ENCODE results near the gene PTPRN2.

DNA sequence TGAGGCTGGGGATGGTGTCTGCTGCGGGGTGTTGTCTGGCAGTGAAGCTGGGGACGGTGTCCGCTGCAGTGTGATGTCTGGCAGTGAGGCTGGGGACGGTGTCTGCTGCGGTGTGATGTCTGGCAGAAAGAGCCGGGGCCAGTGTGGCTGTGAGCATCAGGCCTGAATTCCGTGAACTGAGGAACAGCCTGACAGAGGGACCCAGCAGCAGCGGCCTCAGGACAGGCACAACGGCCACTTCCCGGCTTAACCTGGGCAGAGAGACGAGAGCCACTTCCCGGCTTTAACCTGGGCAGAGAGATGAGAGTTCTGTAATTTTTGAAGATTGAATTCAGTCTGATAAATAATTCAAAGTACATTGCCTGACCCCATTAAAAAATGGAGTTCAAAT lies 321.2 kb downstream of the PTPRN2 start:
- TF ChIP-seq SLC30A9 (CRISPR knock-in tag; IDR thresholded peaks at IDR 0.05) = no peak
- TF ChIP-seq EZH2 (IDR thresholded peaks at IDR 0.05; ENCODE audit: borderline replicate concordance, low read depth, low read length) = no peak
- TF ChIP-seq ZNF589 (CRISPR knock-in tag; IDR thresholded peaks at IDR 0.05; ENCODE audit: low read depth) = no peak
- TF ChIP-seq, protein P1, sequence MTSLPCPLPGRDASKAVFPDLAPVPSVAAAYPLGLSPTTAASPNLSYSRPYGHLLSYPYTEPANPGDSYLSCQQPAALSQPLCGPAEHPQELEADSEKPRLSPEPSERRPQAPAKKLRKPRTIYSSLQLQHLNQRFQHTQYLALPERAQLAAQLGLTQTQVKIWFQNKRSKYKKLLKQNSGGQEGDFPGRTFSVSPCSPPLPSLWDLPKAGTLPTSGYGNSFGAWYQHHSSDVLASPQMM (CRISPR knock-in tag; IDR thresholded peaks at IDR 0.05) = no peak
- no peak for TF ChIP-seq FOXM1 (IDR thresholded peaks at IDR 0.05; ENCODE audit: low read depth)
- TF ChIP-seq FOXM1 (CRISPR knock-in tag; IDR thresholded peaks at IDR 0.05; ENCODE audit: low read depth) = no peak
